Stomach (tissue), 4 donors: ENCODE data around the gene FAM120B.

Source experiments
- CTCF ChIP-seq, 7 experiments: fragments of 450-650 bp in 4 of 7; fragments of 200-600 bp in 3 of 7; sonication (generic) in 3 of 7; IDR thresholded peaks; one replicate each; pipeline ENCODE4 v1.5.1; 2016 to 2019; ENCODE audit warnings: antibody characterized with exemption in 7 of 7, control low read depth in 2 of 7, mild to moderate bottlenecking in 1 of 7
- POLR2AphosphoS5 ChIP-seq, 3 donors: sonication (generic); formaldehyde crosslinking; IDR thresholded peaks; one replicate each; pipeline ENCODE4 v1.6.1; 2016; ENCODE audit warnings: antibody characterized with exemption in 3 of 3

DNA sequence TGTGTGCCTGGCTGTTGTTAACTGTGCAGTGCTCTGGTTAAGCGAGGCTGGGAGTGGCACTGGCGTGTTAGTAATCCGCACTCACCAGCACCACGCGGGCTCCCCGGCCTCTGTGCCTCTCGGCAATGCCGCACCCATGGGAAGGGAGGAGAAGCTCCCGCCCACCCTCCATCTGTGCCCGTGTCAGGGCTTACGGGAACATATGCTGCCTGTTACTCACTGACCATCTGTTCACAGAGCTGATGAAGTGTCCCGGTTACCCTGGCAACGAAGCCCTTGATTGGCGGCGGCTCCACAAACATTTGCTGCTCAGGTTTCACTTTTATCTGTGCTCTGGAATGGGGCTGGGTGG lies 131.8 kb downstream of the FAM120B start:
- no peak for TF ChIP-seq CTCF (IDR thresholded peaks at IDR 0.05)
- TF ChIP-seq POLR2AphosphoS5 (IDR thresholded peaks at IDR 0.05) = peak; percentile 14 to 90 (median 18)
